GM12874 (cell line): ENCODE results near the gene ARHGEF9.

Source experiments
- CTCF ChIP-seq: IDR thresholded peaks from 2 replicates; pipeline ENCODE4 v1.5.1; 2011; ENCODE audit warnings: low read depth, mild to moderate bottlenecking, control low read depth, low read length, moderate library complexity; ENCODE audit not compliant: insufficient read depth

The ARHGEF9 gene

DNA sequence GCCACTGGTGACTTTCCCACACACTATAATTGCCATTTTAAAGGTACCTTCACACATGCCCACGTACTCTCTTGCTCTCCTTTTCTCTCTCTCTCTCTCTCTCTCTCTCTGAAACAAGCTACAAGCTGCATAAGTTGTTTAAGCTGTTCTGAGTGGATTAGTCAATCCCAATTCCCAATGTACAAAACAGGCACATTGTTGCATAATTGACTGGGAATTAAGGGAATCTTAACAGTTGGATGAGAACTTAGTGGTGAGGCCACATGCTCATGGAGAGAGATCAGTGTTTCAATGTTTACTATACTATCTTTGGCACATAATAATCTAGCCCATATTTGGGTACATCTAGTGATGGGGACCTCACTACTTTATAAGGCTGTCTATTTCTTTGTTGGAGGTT is 123.3 kb downstream of the ARHGEF9 start:
- TF ChIP-seq CTCF, result no peak

DNA sequence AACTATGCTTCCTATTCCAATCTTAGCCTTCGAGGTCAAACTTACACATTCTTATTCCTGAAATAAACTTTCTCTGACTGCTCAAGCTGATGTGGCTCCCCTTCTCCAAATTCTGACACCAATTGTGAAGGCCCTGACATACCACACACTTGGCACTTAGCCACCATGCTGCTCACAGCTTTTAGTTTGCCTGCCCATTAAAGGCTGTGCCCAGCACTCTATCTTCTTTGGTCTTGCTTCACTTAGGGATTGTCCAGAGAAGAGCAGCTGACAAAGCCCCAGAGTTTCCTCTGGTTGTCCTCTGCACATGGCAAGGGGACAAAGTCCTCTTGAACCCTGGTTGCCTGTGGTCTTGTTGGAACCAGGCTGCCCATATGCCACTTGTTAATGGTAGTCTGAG is 126.1 kb downstream of the ARHGEF9 start:
- no peak for TF ChIP-seq CTCF

- TF ChIP-seq CTCF, result no peak
These were observed 127.2 kb downstream of the ARHGEF9 start for GRCh38 chrX:63657821-63658220.

GRCh38 chrX:63656871-63657580 is 128.0 kb downstream of the ARHGEF9 start:
- TF ChIP-seq CTCF, result no peak

DNA sequence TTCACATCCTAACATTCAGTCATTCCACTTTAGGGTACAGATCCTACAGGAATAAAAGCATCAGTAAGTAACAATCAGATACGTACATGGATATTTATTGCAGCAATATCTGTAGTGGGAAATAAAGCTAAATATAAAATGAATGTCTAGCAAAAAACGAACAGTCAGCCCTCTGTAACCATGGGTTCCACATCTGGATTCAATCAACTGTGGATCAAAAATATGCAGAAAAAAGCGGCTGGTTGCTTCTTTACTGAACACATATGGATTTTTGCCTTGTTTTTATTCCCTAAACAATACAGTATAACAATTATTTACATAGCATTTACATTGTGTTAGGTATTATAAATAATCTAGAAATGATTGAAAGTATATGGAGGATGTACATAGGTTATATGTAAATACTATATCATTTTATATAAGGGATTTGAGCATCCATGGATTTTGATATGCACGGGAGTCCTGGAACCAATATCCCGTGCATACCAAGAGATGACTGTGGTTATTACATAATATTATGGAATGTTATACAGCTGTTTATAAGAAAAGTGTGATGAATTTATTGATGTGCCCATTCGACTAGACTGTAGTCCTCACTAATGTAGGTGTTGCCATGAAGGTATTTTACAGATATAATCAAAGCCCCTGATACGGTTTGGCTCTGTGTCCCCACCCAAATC is 132.8 kb downstream of the ARHGEF9 start:
- TF ChIP-seq CTCF, result no peak

DNA sequence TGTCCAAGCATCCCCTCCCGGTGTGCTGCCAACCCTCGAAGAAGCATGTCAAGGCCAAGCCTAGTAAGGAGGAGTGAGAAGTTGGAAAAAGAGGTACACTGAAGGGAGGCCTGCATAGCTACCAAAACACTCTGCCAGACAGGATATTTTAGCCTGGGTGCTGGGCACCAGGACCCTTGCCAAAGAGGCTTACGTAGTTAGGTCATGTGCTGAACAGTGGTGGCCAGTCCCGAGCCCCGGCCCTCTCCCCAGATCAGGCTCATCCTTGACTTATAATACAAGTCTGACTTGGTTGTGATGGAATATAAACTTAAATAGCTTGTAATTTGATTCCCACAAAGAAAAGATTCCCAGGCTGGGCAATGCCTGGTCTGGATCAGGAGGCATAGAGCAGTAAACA is 149.3 kb downstream of the ARHGEF9 start:
- no peak for TF ChIP-seq CTCF

- TF ChIP-seq CTCF, result no peak
These were observed 171.4 kb downstream of the ARHGEF9 start for GRCh38 chrX:63613531-63614028.
